ENCODE data around the gene SNURF.
"Not testable (repeated sequence)": the region's sequence is repeated elsewhere in the genome, so short reads cannot be mapped to it uniquely, and the experiment has no call there.

SNURF gene

GRCh38 chr15:24971772-24972171 is 17.0 kb downstream of the SNURF start:
- no peak for DNase-seq

GRCh38 chr15:24972707-24973106 is 17.9 kb downstream of the SNURF start:
- DNase-seq = not testable (repeated sequence)

- DNase-seq = no peak
Measured at GRCh38 chr15:24976932-24977331, 22.1 kb downstream of the SNURF start.

- DNase-seq = no peak
Measured at GRCh38 chr15:24977686-24978085, 22.9 kb downstream of the SNURF start.

GRCh38 chr15:24985224-24985623 is 30.4 kb downstream of the SNURF start:
- no peak for DNase-seq

GRCh38 chr15:24986653-24987052 is 31.9 kb downstream of the SNURF start:
- no peak for DNase-seq

Measured in NCI-H69 (cell line).